ENCODE measurements around the gene SLC9A8. TPM values are rescaled to one million over a fixed set of nuclear protein-coding genes. Genes with fewer than 3 reads are reported as not detected.

SLC9A8 gene
- total RNA-seq, 1 donor from 2014 or later: 1.6 TPM

DNA sequence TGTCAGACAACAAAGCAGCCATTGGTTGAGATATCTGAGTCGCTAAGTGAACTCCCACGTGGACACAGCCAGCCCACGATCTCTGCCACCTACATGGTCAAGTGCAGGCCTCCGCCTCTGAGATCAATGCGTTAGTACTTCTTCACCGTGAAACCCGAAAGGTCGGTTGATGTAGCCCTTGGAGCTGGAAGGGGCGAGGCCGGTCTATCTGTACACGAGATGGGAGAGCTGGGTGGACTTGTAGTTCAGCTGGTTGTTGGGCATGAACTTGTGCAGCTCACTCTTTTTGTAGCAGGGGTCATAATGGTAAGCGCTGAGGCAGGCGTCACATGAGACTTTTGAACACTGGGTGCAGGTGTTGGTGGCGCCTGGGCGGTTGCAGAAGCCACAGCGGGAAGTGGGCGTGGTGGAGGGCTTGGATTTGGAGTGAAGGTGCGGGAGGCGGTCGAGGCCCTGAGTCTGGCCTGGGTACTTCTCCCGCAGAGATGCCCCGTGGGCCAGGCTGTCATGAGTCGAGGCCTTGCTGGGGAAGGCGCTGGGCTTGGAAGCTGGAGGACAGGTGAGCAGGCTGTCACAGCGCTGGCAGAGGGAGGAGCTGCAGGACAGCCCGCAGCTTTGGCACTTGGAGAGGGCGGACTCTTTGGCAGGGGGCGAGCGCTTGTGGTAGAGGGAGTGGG is 92.9 kb downstream of the SLC9A8 start:
- DNase-seq (ENCODE audit: low read depth) (no peak), FAIRE-seq (no peak)
- Histone ChIP-seq H3K27me3 (ENCODE audit: control insufficient read depth, insufficient read depth, low read length) (no peaks in the 10 kb centered on the region), H3K4me3 (ENCODE audit: low read depth, low read length) (no peak overlapping the region), H3K36me3 (ENCODE audit: control insufficient read depth, insufficient read depth, low read length) (peaks cover 23% of the 10 kb centered on the region)
- TF ChIP-seq, protein P1, sequence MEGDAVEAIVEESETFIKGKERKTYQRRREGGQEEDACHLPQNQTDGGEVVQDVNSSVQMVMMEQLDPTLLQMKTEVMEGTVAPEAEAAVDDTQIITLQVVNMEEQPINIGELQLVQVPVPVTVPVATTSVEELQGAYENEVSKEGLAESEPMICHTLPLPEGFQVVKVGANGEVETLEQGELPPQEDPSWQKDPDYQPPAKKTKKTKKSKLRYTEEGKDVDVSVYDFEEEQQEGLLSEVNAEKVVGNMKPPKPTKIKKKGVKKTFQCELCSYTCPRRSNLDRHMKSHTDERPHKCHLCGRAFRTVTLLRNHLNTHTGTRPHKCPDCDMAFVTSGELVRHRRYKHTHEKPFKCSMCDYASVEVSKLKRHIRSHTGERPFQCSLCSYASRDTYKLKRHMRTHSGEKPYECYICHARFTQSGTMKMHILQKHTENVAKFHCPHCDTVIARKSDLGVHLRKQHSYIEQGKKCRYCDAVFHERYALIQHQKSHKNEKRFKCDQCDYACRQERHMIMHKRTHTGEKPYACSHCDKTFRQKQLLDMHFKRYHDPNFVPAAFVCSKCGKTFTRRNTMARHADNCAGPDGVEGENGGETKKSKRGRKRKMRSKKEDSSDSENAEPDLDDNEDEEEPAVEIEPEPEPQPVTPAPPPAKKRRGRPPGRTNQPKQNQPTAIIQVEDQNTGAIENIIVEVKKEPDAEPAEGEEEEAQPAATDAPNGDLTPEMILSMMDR (IDR thresholded peaks at IDR 0.05; ENCODE audit: insufficient read depth, low read length, severe bottlenecking): no peak

DNA sequence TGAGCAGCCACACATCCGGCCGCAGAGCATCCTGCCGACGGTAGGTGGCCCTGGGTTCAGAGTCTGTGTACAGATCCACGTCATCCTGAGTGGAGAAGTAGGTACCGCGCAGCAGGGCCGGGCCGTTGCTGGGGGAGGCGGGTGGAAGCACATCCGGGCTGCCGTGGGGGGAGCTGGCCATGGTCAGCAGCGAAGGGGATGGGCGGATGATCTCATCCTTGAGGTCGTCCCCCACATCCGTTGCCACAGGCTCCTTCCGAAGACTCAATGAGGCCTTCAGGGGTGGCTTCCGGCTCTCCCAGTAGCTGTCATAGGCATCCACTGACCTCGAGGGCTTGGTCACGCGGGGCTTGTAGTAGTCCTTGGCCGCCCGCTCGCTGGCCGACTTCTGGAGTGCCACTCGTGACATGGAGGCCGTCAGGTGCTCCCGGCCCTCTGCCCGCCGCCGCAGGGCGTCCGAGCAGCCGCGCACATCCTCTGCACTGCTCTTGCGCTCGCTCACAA is 93.5 kb downstream of the SLC9A8 start:
- FAIRE-seq (no peak), DNase-seq (ENCODE audit: low read depth) (no peak)
- Histone ChIP-seq H3K36me3 (ENCODE audit: control insufficient read depth, insufficient read depth, low read length) (peaks cover 23% of the 10 kb centered on the region), H3K27me3 (ENCODE audit: control insufficient read depth, insufficient read depth, low read length) (no peaks in the 10 kb centered on the region), H3K4me3 (ENCODE audit: low read depth, low read length) (no peak overlapping the region)
- TF ChIP-seq, protein P1 (IDR thresholded peaks at IDR 0.05; ENCODE audit: insufficient read depth, low read length, severe bottlenecking): no peak

DNA sequence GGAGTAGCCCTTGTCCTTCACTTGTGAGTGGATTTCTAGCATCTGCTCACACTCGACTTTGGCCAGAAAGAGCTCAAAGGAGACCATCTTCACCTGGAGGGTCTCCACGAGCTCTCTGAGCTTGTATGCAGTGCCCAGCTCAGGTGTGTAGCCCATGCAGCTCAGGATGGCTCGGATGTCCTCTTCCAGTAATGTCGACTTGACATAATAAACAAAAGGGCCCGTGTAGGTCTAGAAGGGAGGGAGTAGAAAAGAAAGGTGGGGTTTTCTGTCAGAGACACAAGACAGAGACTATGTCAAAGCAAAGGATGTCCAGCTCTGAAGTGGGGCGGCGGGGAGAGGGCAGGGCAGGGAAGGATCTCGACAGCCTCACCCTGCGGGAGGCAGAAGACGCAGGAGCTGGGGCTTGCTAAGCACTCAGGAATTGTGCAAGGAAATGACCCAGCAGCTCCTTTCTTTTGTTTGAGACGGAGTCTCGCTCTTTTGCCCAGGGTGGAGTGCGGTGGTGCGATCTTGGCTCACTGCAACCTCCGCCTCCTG is 94.1 kb downstream of the SLC9A8 start:
- DNase-seq (ENCODE audit: low read depth) (no peak), FAIRE-seq (no peak)
- TF ChIP-seq, protein P1 (IDR thresholded peaks at IDR 0.05; ENCODE audit: insufficient read depth, low read length, severe bottlenecking): no peak
- Histone ChIP-seq H3K27me3 (ENCODE audit: control insufficient read depth, insufficient read depth, low read length) (no peaks in the 10 kb centered on the region), H3K4me3 (ENCODE audit: low read depth, low read length) (no peak overlapping the region), H3K36me3 (ENCODE audit: control insufficient read depth, insufficient read depth, low read length) (peaks cover 23% of the 10 kb centered on the region)

DNA sequence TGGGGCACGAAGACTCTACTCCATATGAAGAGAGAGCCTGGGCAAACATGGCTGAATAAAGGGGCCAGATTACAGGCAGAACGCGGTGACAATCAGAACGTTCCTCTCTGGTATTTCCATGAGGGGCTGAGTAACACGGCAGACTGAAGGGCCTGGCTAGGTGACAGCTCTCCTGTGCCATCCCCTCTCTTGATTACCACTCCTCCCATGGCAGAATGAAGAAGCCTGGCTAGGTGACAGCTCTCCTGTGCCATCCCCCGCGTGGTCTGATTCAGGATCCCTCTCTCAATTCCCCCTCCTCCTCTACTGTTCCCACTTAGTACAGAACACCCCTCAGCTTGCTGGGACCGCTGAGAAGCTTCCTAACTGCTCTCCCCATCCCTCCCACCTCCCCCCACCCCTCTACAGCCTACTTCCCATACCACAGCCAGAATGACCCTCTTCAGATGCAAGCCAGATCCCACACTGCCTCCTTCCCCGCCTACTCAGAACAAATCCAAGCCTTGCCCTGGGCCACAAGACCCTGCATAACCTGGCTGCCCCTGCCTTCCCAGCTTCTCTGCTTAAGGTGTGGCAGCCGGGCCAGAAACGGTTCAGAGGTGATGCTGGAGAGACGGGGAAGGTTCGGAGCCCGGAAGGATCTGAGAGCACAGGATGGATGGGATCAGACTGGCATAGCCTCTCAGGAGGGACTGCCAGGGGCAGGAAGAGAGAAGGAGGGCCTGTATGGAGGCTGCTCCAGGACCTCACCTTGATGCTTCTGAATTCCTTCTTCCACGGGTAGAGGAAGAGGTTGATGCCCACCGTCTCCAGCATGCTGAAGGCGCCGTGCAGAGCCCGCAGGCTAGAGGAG is 95.0 kb downstream of the SLC9A8 start:
- Histone ChIP-seq H3K27me3 (ENCODE audit: control insufficient read depth, insufficient read depth, low read length) (no peaks in the 10 kb centered on the region), H3K36me3 (ENCODE audit: control insufficient read depth, insufficient read depth, low read length) (peaks cover 23% of the 10 kb centered on the region), H3K4me3 (ENCODE audit: low read depth, low read length) (no peak overlapping the region)
- DNase-seq (ENCODE audit: low read depth) (no peak), FAIRE-seq (no peak)
- TF ChIP-seq, protein P1 (IDR thresholded peaks at IDR 0.05; ENCODE audit: insufficient read depth, low read length, severe bottlenecking): no peak

DNA sequence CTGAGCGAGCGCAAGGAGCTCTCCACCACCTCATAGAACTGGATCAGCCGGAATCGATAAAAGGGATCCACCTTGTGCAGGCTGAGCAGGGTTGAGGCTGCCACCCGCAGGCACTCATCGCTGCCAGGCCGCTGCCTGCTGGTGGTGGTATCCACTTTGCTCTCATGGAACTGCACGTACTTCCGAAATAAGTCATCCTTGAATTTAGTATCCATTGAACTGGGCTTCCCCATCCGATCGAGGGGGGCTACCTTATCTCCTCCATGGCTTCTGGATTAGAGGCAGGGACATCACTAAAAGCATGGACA is 95.6 kb downstream of the SLC9A8 start:
- Histone ChIP-seq H3K27me3 (ENCODE audit: control insufficient read depth, insufficient read depth, low read length) (no peaks in the 10 kb centered on the region), H3K36me3 (ENCODE audit: control insufficient read depth, insufficient read depth, low read length) (peaks cover 23% of the 10 kb centered on the region), H3K4me3 (ENCODE audit: low read depth, low read length) (no peak overlapping the region)
- TF ChIP-seq, protein P1 (IDR thresholded peaks at IDR 0.05; ENCODE audit: insufficient read depth, low read length, severe bottlenecking): no peak
- FAIRE-seq (no peak), DNase-seq (ENCODE audit: low read depth) (no peak)
